ENCODE results near the gene RREB1.

DNA sequence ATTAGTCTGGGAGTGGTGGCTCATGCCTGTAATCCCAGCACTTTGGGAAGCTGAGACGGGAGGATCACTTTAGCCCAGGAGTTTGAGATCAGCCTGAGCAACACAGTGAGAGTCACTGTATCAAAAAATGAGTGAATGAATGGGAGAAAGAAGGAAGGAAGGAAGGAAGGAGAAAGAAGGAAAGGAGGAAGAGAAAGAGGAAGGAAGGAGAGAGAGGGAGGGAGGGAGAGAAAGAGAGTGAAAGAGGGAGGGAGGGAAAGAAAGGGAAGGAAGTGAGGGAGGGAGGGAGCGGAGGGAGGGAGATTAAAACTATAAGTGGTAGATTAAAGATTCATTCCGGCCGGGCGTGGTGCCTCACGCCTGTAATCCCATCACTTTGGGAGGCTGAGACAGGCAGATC is 28.9 kb upstream of the RREB1 start:
- TF ChIP-seq, protein P1, sequence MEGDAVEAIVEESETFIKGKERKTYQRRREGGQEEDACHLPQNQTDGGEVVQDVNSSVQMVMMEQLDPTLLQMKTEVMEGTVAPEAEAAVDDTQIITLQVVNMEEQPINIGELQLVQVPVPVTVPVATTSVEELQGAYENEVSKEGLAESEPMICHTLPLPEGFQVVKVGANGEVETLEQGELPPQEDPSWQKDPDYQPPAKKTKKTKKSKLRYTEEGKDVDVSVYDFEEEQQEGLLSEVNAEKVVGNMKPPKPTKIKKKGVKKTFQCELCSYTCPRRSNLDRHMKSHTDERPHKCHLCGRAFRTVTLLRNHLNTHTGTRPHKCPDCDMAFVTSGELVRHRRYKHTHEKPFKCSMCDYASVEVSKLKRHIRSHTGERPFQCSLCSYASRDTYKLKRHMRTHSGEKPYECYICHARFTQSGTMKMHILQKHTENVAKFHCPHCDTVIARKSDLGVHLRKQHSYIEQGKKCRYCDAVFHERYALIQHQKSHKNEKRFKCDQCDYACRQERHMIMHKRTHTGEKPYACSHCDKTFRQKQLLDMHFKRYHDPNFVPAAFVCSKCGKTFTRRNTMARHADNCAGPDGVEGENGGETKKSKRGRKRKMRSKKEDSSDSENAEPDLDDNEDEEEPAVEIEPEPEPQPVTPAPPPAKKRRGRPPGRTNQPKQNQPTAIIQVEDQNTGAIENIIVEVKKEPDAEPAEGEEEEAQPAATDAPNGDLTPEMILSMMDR (IDR thresholded peaks at IDR 0.05), result no peak
- TF ChIP-seq POLR2A (IDR thresholded peaks at IDR 0.05) (no peak), EP300 (IDR thresholded peaks at IDR 0.05) (no peak)
